ENCODE measurements around the gene NPHP4. TPM values are rescaled to one million over a fixed set of nuclear protein-coding genes. Genes with fewer than 3 reads are reported as not detected.

Gene NPHP4
- total RNA-seq, 1 donor from 2014 or later, result 4.9 TPM

DNA sequence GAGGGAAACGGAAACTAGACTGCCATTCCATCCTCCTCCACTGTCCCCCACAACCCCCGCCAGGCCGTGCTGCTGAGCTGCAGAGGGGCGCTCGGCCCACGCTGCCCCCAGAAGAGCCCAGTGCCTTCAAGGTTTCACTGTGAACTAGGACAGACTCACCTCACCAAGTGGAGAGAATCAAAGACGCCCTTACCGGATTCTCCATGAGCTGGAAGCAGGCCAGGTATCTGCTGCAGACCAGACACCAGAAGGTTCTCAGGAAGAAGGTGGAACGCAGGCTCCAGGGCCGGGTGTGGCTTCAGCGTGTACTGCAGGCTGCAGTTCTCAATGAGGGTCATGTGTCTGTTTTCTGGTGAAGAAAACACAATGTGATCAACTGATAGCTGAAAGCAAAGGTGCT is 30.6 kb downstream of the NPHP4 start:
- intact Hi-C loops (cut with micrococcal nuclease), result no loop called here
- ATAC-seq (no peak), DNase-seq (no peak)

DNA sequence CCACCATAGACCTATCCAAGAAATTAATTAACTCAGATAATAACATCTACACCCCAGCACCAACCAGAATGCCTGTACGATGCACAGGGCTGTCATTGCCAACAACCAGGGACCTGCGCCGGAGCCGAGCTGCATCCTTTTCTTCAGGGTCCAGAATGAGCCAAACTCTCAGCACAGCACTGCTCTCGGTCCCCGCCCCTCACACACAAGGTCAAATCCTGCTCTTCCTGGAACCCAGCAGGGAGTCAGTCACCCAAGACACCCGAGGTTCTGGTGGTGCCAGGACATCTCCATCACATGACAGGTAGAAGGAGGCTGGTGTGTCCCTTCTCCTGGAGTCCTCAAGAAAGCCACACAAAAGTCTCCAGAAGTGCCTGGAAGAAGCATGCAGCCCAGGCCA is 31.9 kb downstream of the NPHP4 start:
- intact Hi-C loops (cut with micrococcal nuclease), result no loop called here
- DNase-seq, result no peak
- ATAC-seq, result no peak

DNA sequence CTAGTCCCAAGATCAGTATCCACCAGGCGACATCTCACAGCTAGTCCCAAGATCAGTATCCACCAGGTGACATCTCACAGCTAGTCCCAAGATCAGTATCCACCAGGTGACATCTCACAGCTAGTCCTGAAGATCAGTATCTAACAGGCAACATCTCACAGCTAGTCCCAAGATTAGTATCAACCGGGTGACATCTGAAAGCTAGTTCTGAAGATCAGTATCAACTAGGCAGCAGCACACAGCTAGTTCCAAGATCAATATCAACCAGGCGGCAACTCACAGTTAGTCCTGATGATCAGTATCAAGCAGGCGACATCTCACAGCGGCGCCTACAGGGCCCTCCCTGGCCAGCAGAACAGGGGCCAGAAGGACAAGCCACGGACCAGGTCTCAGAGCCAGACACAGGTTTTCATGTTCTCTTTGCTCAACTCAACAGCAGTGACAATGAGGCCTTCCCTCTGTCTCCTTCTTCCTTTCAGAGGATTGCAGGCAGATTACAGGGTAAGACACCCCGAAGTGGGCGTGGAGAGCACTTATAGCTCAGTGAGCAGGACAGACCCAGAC is 32.5 kb downstream of the NPHP4 start:
- no peak for ATAC-seq
- no peak for DNase-seq
- intact Hi-C loops (cut with micrococcal nuclease), result no loop called here

DNA sequence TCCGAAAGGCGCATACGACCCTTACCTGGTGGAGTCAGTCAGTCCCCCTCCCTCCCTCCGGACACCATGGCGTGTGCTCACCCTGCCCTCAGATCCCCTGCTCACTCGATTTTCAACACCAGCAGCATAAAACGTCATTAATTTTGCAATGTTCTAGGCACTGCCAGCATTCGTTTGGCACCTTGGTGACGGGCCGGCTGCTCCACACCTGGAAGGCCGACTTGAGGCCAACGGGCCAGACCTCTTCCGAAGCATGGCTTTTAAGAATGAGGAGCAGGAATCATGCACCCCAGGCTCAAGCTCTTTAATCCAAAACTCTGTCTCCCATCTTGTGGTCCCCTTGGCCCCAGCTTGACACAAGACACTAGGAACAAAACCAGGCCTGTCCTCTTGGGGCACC is 33.1 kb downstream of the NPHP4 start:
- ATAC-seq, result no peak
- intact Hi-C loops (cut with micrococcal nuclease), result no loop called here
- no peak for DNase-seq

DNA sequence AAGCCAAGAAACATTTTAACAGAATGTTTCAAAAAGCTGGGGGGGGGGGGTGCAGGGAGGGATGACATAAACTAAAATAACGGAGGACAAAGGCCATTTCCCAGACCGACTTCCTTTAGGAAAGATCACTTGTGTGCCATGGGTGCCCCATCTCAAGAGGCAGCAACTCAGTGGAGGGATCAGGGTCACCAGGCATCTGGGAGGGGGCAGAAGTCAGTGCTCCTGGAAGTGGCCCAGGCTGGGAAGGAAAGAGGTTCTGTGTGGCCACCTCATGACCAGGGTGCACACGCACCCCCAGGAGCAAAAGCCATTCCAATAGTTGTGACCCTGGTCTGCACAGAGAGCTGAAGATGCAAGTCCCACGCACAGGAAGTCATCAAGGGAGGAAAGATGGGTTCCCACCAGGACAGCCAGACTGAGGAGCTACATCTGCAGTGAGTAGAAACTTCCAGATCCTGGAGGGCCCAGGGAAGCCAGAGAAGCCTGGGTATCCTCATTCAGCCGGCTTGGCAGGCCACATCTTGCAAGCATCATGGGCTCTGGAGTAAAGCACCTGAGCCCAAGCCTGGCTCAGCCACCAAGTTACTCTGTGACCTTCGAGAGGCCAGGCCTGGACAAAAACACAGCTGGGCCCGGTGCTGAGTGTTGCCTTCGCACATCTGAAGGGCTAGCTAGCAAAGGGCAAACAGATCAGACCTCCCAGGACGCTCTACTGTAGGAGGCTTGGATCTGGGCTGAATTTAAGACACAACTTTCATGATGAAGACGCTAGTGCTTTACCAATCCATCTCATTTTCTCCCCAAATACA is 36.0 kb downstream of the NPHP4 start:
- ATAC-seq, result no peak
- intact Hi-C loops (cut with micrococcal nuclease), result no loop called here
- no peak for DNase-seq

DNA sequence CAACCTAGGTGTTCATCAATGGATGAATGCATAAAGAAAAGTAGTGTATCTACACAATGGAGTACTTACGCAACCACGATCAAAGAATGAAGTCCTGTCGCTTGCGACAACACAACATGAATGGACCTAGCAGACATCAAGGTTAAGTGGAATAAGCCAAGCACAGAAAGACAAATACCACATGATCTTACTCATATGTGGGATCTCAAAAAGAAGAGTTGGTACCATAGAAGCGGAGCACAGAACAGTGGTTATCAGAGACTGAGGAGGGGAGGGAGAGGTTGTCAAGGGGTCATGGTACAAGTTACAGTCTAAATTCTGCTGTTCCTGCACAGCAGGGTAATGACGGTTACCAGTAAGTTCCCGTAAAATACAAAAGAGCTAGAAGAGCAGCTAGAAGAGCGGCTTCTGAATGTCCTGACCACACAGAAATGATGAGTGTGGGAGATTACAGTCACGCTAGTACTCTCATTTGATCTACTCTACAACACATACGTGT is 36.7 kb downstream of the NPHP4 start:
- ATAC-seq (no peak), DNase-seq (no peak)
- intact Hi-C loops (cut with micrococcal nuclease), result no loop called here

DNA sequence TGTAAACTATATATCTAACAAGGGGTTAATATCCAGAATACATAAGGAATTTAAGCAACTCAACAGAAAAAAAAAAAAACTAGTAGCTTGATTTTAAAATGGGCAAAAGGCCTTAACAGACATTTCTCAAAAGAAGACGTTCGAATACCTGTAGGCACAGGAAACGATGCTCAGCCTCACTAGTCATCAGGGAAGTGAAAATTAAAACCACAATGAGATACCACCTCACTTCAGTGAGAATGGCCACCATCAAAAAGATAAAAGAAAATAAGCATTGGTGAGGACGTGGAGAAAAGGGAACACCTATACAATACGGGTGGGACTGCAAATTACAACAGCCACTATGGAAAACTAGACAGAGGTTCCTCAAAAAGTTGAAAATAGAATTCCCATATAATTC is 37.3 kb downstream of the NPHP4 start:
- intact Hi-C loops (cut with micrococcal nuclease), result no loop called here
- ATAC-seq (no peak), DNase-seq (no peak)

DNA sequence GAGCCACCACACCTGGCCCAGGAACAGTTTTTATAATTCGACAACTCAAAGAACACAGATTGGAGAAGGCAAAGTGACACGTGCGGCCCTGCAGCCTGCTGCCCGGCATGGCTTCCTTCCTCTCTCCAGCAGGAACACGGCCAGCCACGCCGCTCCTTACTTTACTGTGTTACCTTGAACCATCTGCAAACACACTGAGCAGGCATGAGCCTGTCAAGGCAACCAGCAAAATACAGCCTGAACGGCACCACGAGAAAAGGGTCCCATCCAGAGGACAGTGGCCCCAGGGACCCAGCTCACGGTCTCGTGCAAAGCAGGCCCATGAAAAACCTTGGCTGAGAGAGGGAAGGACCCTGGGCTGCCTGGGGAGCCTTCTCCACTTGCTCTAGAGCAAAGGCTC is 38.8 kb downstream of the NPHP4 start:
- no peak for ATAC-seq
- intact Hi-C loops (cut with micrococcal nuclease), result no loop called here
- no peak for DNase-seq

DNA sequence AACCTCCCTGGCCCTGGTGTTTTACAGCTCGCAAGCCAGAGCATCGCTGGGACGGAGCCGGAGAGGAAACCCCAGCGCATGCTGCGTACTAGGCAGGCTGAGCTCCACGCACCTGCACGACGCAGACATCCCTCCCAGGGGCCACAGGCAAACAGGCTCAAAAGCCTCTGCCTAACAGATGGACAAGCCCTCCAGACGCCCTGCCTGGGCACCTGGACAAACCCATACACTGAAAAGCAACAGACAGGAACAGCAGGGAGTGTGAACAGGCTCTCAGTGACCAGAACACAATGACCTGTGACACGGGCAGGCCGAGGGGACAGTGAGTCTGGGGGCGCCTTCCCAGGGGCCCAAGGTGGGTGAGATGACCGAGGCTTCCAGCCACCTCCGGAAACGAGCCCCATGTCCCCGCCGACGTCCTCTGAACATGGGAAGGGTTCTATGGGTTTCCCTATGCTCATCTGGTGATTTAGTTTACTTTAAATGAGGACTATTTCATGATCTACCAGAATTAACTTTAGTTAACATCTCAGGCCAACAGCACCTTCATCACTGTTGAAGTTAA is 40.3 kb downstream of the NPHP4 start:
- no peak for ATAC-seq
- DNase-seq, result no peak
- intact Hi-C loops (cut with micrococcal nuclease), result no loop called here

DNA sequence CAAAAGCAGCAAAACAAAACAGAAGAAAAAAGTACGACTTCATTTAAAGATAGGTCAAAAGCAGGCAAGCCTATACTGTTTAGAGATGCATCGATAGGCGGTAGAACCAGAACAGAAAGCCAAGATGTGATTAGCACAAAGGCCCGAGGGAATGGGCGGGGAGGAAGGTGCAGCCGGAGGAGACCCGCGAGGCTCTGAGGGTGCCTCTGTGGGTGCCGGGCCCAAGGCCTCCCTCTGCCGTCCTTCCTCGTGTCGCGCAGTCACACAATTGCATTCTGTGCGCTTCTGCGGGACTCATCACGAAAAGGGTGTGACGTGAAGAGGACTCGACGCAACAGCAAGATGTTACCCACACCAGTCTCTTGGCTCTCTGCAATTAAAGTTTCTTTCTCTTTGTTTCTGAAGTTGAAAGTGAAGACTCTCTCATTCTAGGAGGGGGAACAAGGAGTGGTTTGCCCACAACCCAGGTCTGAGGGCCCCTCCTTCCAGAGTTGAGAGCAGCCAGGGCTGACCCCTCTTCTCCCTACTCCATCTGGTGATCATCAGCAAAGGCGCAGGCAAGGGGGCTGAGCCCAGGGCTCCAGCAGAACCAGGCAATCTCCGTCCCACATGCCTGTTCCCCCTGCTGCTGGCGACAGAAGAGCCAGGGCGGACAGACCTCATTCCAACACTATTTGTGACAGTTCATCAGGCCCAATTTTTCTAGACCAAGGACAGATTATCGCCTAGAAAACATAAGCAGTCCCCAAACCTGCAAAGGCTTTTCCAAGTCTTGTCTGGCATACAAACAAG is 41.0 kb downstream of the NPHP4 start:
- DNase-seq (no peak), ATAC-seq (no peak)
- intact Hi-C loops (cut with micrococcal nuclease), result no loop called here

DNA sequence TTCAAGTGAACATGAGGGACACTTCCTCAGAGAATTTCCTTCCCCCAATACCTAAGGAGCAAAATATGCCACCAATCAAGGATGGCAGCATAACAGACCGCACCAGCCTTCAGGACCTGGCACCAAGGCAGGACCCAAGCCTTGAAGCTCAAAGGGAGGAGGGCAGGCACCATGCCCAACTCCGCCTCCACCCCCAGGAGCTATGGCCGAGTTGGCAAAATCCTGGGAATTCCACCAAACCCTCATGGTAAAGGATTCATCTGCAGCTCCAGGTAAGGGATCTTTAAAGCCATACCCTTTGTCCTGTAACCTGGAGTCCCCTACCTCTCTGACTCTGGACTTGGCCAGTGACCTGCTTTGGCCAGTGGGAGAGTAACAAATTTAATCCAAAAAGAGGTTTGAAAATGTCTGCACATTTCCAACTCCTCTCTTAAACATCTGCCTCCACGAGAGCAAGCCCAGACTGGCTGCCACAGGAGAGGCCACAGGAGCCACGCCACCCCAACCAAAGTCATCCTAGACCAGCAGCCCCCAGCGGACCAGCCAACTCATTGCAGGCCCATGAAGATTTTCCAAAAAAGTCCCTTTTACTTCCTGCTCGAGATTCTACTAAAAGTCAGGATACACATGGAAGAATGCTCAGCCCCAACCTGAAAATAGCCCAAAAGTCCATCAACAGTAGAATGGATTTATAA is 41.9 kb downstream of the NPHP4 start:
- ATAC-seq, result no peak
- DNase-seq, result no peak
- intact Hi-C loops (cut with micrococcal nuclease), result no loop called here

DNA sequence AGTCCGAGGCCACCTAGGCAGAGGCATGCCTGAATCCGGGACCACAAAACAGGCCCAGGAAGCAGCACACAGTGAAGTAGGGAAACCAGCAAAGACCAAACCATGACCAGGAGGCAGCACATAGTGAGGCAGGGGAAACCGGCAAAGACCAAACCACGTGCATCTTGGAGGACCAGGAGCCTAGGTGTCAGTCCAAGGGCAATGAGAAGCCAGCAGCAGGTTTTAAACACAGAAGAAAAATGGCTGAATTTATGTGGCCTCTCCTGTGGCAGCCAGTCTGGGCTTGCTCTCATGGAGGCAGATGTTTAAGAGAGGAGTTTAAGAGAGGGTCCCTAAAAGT is 42.5 kb downstream of the NPHP4 start:
- intact Hi-C loops (cut with micrococcal nuclease), result no loop called here
- ATAC-seq (no peak), DNase-seq (no peak)

DNA sequence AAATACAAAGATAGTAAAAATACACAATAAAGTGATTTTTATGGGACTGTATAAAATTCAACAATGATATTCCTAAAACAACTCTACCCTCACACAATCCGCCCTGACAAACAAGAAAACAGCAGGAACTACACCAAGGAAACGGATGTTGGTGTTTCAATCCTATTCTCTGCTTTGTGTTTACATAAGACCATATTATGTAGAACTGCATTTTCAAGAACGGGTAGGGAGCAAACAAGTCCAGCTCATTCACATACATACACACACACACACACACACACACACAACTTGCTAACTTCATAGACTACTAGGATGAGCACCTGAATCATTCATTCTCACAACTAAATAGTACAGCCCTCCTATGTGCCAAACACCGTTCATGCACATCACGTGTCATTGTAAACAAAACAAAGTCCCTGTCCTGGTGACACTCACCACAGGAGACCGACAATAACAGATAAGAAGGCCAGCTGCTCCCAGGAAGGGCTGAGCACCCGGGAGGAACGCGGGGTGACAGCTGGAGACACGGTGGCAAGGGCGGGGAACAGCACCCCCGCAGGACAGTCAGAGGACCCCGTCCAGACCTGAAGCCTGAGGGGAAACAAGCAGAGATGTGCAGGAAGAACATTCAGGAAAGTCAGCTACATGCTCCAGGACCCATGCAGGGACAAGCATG is 43.0 kb downstream of the NPHP4 start:
- DNase-seq (no peak), ATAC-seq (no peak)
- intact Hi-C loops (cut with micrococcal nuclease), result no loop called here

DNA sequence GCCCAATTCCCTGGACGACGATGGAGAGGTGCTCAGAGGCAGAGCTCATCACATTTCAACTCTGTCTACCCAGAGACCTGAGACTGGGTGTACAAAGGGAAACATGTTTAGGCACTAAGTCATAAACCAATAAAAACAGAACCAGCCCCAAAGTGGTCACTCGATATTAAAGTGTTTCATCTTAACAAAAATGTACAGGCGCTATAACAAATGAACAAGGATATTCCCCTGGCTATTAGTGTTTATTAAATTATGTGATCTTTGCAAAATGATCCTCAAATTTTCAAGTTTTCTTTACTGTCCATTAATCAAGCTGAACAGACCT is 43.6 kb downstream of the NPHP4 start:
- intact Hi-C loops (cut with micrococcal nuclease), result no loop called here
- no peak for ATAC-seq

DNA sequence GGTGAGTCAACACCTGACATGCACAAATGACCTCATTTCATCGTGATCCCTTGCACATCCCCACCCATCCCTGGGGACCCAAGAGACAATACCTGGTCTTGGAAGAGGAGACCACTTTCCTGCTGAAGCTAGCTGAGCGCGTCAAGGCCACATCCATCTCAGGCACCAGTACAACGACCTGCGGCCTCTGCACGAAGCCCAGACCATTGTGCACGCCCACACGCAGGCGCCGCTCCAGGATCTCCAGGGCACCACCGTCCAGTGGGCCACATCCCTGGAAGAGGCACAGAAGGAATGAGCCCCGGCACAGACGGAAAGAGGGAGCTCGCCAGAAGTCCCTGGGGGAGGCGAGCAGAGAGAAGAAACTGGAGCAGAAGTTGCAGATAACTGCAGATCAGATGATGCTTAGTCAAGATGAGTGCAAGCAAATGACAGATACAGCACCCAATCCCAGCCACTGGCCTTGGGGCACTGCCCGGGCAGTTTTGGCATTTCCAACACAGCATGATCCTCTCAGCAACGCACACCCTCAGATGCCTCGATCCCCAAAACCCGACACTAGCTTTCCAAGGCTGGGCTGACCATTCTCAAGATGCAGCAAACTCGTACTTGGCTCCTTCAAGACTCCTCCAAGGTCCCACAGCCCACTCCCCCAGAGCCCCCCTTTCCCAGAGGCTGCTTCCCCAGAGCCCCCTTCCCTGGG is 44.1 kb downstream of the NPHP4 start:
- intact Hi-C loops (cut with micrococcal nuclease), result no loop called here

More for the DNA sequence above, 43.6 kb downstream of the NPHP4 start:
- no peak for DNase-seq

DNA sequence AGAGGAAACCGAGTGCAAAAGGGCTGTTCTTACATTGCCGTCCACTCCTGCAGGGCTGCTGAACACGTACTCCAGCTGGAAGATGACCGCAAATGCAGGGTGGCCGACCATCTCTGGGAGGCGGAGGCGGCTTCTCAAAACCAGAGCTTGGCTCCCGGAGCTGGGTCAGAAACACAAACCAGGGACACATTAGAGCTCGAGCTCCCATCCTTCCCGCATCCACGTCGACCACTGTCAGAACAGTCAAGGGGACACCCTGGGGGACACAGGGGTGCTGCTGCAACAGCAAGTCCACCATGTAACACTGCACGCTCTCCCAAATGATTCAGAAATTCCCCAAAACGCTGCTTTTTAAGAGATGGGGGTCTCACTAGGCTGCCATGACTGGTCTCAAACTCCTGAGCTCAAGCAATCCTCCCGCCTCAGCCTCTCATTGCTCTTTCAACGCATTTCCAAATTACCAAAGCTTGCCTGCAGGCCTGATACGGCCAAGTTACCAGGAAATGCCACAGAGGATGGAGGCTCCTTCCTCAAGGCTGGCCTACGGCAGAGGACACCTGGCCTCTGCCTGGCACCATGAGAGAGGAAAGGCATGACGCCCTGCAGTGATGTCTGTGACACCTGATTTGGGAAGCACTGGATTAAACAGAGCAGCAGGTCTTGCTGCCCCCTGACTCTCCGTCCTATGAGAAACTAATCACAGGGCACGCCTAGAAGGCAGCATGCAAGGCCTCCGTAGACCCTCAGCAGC is 45.0 kb downstream of the NPHP4 start:
- intact Hi-C loops (cut with micrococcal nuclease), result no loop called here
- no peak for ATAC-seq
- DNase-seq, result no peak

More for the DNA sequence above, 44.1 kb downstream of the NPHP4 start:
- no peak for ATAC-seq
- no peak for DNase-seq

DNA sequence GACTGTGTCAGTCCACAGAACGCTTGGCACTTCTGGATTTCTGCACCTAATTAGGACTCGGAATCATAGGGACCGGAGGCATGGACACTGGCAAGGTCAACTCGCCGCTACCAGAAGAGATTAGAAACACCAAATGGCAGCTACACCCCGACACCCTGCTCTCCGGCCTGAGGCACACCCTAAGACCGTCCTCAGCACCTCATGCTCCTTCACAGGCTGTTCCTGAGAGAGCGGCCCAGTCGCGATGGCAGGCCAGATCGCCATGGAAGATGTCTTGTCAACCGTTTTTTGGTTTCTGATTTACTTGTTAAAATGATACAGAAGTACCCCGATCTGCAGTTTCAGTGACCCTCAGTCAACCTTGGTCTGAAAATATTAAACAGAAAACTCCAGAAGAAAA is 46.8 kb downstream of the NPHP4 start:
- no peak for ATAC-seq
- DNase-seq, result no peak
- intact Hi-C loops (cut with micrococcal nuclease), result no loop called here

DNA sequence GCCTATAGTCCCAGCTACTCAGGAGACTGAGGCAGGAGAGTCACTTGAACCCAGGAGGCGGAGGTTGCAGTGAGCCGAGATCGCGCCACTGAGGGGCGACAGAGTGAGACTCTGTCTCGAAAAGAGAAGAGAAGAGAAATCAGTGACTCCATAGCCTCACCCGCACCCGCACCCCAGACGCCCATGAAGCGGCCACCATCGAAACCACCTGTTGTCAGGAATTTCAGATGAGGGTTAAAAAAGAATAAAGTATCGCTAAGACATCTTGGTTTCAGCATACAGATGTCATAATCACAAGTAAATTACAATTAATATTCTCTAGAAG is 47.4 kb downstream of the NPHP4 start:
- ATAC-seq (no peak), DNase-seq (no peak)
- intact Hi-C loops (cut with micrococcal nuclease), result no loop called here

Data from left ventricle myocardium superior (tissue), 1 donor.